OCI-LY7 (cell line): ENCODE results near the gene INPP5A. TPM values are rescaled to one million over a fixed set of nuclear protein-coding genes. Genes with fewer than 3 reads are reported as not detected.

ENCODE experiments used
- BruUV-seq: library from RNA; stranded (reverse); fragments of 400-500 nt; replicated peaks from 2 replicates; lab custom pipeline; 2021; lab: Mats Ljungman, UMichigan
- CTCF ChIA-PET: fragments of 300-600 bp; sonication (Branson Sonifier 250); formaldehyde crosslinking; loops from one replicate; lab custom pipeline; 2022; ENCODE audit warnings: antibody characterized with exemption; ENCODE audit not compliant: unreplicated experiment; lab: Charles Lee
- POLR2A ChIA-PET: fragments of 300-600 bp; sonication (Branson Sonifier 250); formaldehyde crosslinking; loops from one replicate; lab custom pipeline; 2022; ENCODE audit warnings: antibody characterized with exemption; lab: Charles Lee
- DNase-seq: peaks from one replicate; pipeline ENCODE4 v3.0.0-alpha.2; 2015; ENCODE audit warnings: low spot score
- H2AFZ ChIP-seq: fragments of 200-600 bp; sonication (generic), shearing (Covaris generic); 2 replicates; pipeline ENCODE4 v1.6.1; 2014; ENCODE audit warnings: mild to moderate bottlenecking, antibody characterized with exemption, low read length, moderate library complexity
- H3K27ac ChIP-seq: fragments of 200-600 bp; sonication (generic); 2 replicates; pipeline ENCODE4 v1.5.1; 2014; ENCODE audit warnings: mixed run types, low read depth, mild to moderate bottlenecking, moderate library complexity, low read length, inconsistent platforms; ENCODE audit not compliant: poor library complexity, severe bottlenecking
- H3K36me3 ChIP-seq: fragments of 200-600 bp; sonication (generic); 2 replicates; pipeline ENCODE4 v1.6.1; 2014; ENCODE audit warnings: mild to moderate bottlenecking, antibody characterized with exemption, low read length, moderate library complexity, mixed read lengths; ENCODE audit not compliant: insufficient read depth
- H3K4me1 ChIP-seq: fragments of 200-600 bp; sonication (generic); 2 replicates; pipeline ENCODE4 v1.5.1; 2014; ENCODE audit warnings: mild to moderate bottlenecking, low read length; ENCODE audit not compliant: insufficient read depth, poor library complexity, severe bottlenecking
- H3K4me2 ChIP-seq: fragments of 200-600 bp; sonication (generic); 2 replicates; pipeline ENCODE4 v1.6.1; 2014; ENCODE audit warnings: mild to moderate bottlenecking, low read length
- H3K4me3 ChIP-seq: fragments of 200-600 bp; sonication (generic); 2 replicates; pipeline ENCODE4 v1.5.1; 2014; ENCODE audit warnings: mild to moderate bottlenecking, low read depth, low read length; ENCODE audit not compliant: poor library complexity, severe bottlenecking
- H3K79me2 ChIP-seq: fragments of 200-600 bp; sonication (generic); 2 replicates; pipeline ENCODE4 v1.6.1; 2016; ENCODE audit warnings: low read depth, mild to moderate bottlenecking, low read length, moderate library complexity, mixed read lengths; ENCODE audit not compliant: insufficient read depth
- H3K9me2 ChIP-seq: fragments of 200-600 bp; sonication (generic); 2 replicates; pipeline ENCODE4 v1.6.1; 2016; ENCODE audit warnings: mild to moderate bottlenecking, low read length, mixed read lengths; ENCODE audit not compliant: insufficient read depth
- H3K9me3 ChIP-seq: fragments of 200-600 bp; sonication (generic); 2 replicates; pipeline ENCODE4 v1.6.1; 2014; ENCODE audit warnings: mild to moderate bottlenecking, mixed run types, low read length, mixed read lengths
- H4K20me1 ChIP-seq: fragments of 200-600 bp; sonication (generic); 2 replicates; pipeline ENCODE4 v1.6.1; 2014; ENCODE audit warnings: mild to moderate bottlenecking, antibody characterized with exemption, low read length, moderate library complexity, mixed read lengths; ENCODE audit not compliant: insufficient read depth
- EZH2phosphoT487 ChIP-seq: fragments of 200-600 bp; sonication (generic); IDR thresholded peaks from 2 replicates; pipeline ENCODE4 v1.6.1; 2018; ENCODE audit warnings: low read depth, borderline replicate concordance, mild to moderate bottlenecking, mixed run types, antibody characterized with exemption, low read length, moderate library complexity, mixed read lengths
- intact Hi-C: fragments of 100-400 bp; cut with micrococcal nuclease; formaldehyde crosslinking; loops from one replicate; pipeline ENCODE4 v1.10.0; 2022; ENCODE audit not compliant: unreplicated experiment
- total RNA-seq, 2 experiments: library from RNA; depleted of rRNA in 1 of 2; stranded (reverse); fragments of >200 nt in 1 of 2; shearing (Covaris generic) in 1 of 2; gene quantifications; 2 replicates each; pipeline ENCODE4 v1.2.3, GENCODE V29; 2014 to 2022
- TF ChIP-seq, protein P1 (sequence below): fragments of 200-600 bp; sonication (generic); conservative IDR thresholded peaks from 2 replicates; pipeline ENCODE4 v1.5.1; 2014; ENCODE audit warnings: mild to moderate bottlenecking, antibody characterized with exemption, low read length, moderate library complexity, mixed read lengths

INPP5A gene
- total RNA-seq, 2 experiments from 2014 or later: 14.5 to 18.4 TPM

DNA sequence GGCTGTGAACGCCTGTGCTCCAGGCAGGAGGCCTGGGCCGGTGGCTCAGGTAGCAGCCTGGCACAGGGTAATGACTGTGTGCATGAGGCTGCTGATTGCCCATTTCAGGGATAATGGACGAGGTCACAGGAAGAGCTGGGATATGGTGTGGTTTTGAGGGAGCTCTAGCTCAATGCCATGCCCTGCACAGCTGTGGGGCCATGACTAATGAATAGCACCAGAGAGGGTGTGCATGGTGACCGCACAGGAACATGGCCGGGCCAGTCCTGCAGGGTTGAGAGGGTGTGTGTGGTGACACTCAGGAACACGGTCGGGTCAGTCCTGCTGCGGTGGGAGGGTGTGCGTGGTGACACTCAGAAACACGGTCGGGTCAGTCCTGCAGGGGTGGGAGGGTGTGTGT, 226.5 kb downstream of the INPP5A start:
- no peaks in the 10 kb centered on the region for H3K9me2 ChIP-seq
- BruUV-seq: no TSS peak
- POLR2A ChIA-PET: no interaction called here

GRCh38 chr10:132765435-132765834, 227.8 kb downstream of the INPP5A start:
- no peaks in the 10 kb centered on the region for H3K9me3 ChIP-seq
- intact Hi-C loops: no loop called here
- no peaks in the 10 kb centered on the region for H4K20me1 ChIP-seq
- DNase-seq: no peak
- no peak overlapping the region for H3K4me2 ChIP-seq
- H3K36me3 ChIP-seq: no peaks in the 10 kb centered on the region
- no peak overlapping the region for H2AFZ ChIP-seq
- TF ChIP-seq, protein P1, sequence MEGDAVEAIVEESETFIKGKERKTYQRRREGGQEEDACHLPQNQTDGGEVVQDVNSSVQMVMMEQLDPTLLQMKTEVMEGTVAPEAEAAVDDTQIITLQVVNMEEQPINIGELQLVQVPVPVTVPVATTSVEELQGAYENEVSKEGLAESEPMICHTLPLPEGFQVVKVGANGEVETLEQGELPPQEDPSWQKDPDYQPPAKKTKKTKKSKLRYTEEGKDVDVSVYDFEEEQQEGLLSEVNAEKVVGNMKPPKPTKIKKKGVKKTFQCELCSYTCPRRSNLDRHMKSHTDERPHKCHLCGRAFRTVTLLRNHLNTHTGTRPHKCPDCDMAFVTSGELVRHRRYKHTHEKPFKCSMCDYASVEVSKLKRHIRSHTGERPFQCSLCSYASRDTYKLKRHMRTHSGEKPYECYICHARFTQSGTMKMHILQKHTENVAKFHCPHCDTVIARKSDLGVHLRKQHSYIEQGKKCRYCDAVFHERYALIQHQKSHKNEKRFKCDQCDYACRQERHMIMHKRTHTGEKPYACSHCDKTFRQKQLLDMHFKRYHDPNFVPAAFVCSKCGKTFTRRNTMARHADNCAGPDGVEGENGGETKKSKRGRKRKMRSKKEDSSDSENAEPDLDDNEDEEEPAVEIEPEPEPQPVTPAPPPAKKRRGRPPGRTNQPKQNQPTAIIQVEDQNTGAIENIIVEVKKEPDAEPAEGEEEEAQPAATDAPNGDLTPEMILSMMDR: no peak
- TF ChIP-seq EZH2phosphoT487: no peak
- no peaks in the 10 kb centered on the region for H3K4me1 ChIP-seq
- no peaks in the 10 kb centered on the region for H3K9me2 ChIP-seq
- no peak overlapping the region for H3K4me3 ChIP-seq
- ChIA-PET CTCF (no interaction called here), POLR2A (no interaction called here)
- no TSS peak for BruUV-seq
- no peak overlapping the region for H3K27ac ChIP-seq
- H3K79me2 ChIP-seq: no peaks in the 10 kb centered on the region

More for the DNA sequence above, 226.5 kb downstream of the INPP5A start:
- Histone ChIP-seq H3K79me2 (no peaks in the 10 kb centered on the region), H3K4me2 (no peak overlapping the region), H3K4me3 (no peak overlapping the region), H2AFZ (no peak overlapping the region), H3K36me3 (no peaks in the 10 kb centered on the region), H4K20me1 (no peaks in the 10 kb centered on the region), H3K4me1 (no peaks in the 10 kb centered on the region), H3K9me3 (no peaks in the 10 kb centered on the region), H3K27ac (no peak overlapping the region)
- CTCF ChIA-PET: no interaction called here
- no peak for DNase-seq
- TF ChIP-seq, protein P1: no peak
- TF ChIP-seq EZH2phosphoT487: no peak
- intact Hi-C loops: no loop called here

- H3K27ac ChIP-seq: no peak overlapping the region
- no peak overlapping the region for H3K4me3 ChIP-seq
- no peak overlapping the region for H2AFZ ChIP-seq
- H3K9me3 ChIP-seq: no peaks in the 10 kb centered on the region
- no peak overlapping the region for H3K4me2 ChIP-seq
- H4K20me1 ChIP-seq: no peaks in the 10 kb centered on the region
- intact Hi-C loops: no loop called here
- no peaks in the 10 kb centered on the region for H3K36me3 ChIP-seq
- ChIA-PET CTCF (no interaction called here), POLR2A (no interaction called here)
- BruUV-seq: no TSS peak
- H3K79me2 ChIP-seq: no peaks in the 10 kb centered on the region
- no peaks in the 10 kb centered on the region for H3K9me2 ChIP-seq
- H3K4me1 ChIP-seq: no peaks in the 10 kb centered on the region
- DNase-seq: no peak
- TF ChIP-seq EZH2phosphoT487: no peak
Observed at GRCh38 chr10:132766291-132766690, 228.7 kb downstream of the INPP5A start.
